GM06990 (cell line): ENCODE results near the gene NPHP4.

Experiments used
- DNase-seq: peaks from one replicate; pipeline ENCODE4 v3.0.0-alpha.2; 2011; ENCODE audit not compliant: insufficient read length; ENCODE audit errors: extremely low read depth
- H3K27me3 ChIP-seq: replicated peaks from 2 replicates; pipeline ENCODE4 v1.6.0; 2011; ENCODE audit warnings: low read length; ENCODE audit not compliant: control insufficient read depth, insufficient read depth
- H3K36me3 ChIP-seq: 2 replicates; pipeline ENCODE4 v1.5.1; 2011; ENCODE audit warnings: low read length; ENCODE audit not compliant: control insufficient read depth, insufficient read depth
- H3K4me3 ChIP-seq: replicated peaks from 2 replicates; pipeline ENCODE4 v1.5.1; 2011; ENCODE audit warnings: low read depth, mild to moderate bottlenecking, control low read depth, low read length
- CTCF ChIP-seq: IDR thresholded peaks from 2 replicates; pipeline ENCODE4 v1.5.1; 2011; ENCODE audit warnings: low read length, control low read depth, mild to moderate bottlenecking, inconsistent platforms; ENCODE audit not compliant: insufficient read depth, poor library complexity, severe bottlenecking

NPHP4 gene

GRCh38 chr1:6027591-6027990 lies 35.4 kb upstream of the NPHP4 start:
- peak overlapping the region; percentile 75 for H3K4me3 ChIP-seq
- no peak for DNase-seq
- peaks cover 4% of the 10 kb centered on the region; the same call in 1 of the 2 replicates for H3K36me3 ChIP-seq
- H3K27me3 ChIP-seq = no peaks in the 10 kb centered on the region
- TF ChIP-seq CTCF = no peak

GRCh38 chr1:6026095-6026809 lies 34.0 kb upstream of the NPHP4 start:
- Histone ChIP-seq H3K36me3 (peaks cover 4% of the 10 kb centered on the region; the same call in 1 of the 2 replicates), H3K4me3 (peak overlapping the region; percentile 75), H3K27me3 (no peaks in the 10 kb centered on the region)
- TF ChIP-seq CTCF = no peak
- peak; percentile 94 for DNase-seq

- H3K36me3 ChIP-seq = peaks cover 4% of the 10 kb centered on the region; the same call in 1 of the 2 replicates
- no peak for DNase-seq
- H3K27me3 ChIP-seq = no peaks in the 10 kb centered on the region
- H3K4me3 ChIP-seq = peak overlapping the region; percentile 75
- no peak for TF ChIP-seq CTCF
Measured at GRCh38 chr1:6025269-6026094, 33.3 kb upstream of the NPHP4 start.

- Histone ChIP-seq H3K36me3 (peaks cover 2% of the 10 kb centered on the region; the same call in 1 of the 2 replicates), H3K4me3 (no peak overlapping the region; the same call in 1 of the 2 replicates), H3K27me3 (no peaks in the 10 kb centered on the region)
- TF ChIP-seq CTCF = no peak
- DNase-seq = no peak
Measured at GRCh38 chr1:6024376-6024775, 32.2 kb upstream of the NPHP4 start.

GRCh38 chr1:6023346-6023745 lies 31.1 kb upstream of the NPHP4 start:
- H3K27me3 ChIP-seq = no peaks in the 10 kb centered on the region
- TF ChIP-seq CTCF = no peak
- no peak for DNase-seq
- no peak overlapping the region for H3K4me3 ChIP-seq
- H3K36me3 ChIP-seq = no peaks in the 10 kb centered on the region; the same call in 1 of the 2 replicates
